ENCODE measurements around the gene CLNK.

DNA sequence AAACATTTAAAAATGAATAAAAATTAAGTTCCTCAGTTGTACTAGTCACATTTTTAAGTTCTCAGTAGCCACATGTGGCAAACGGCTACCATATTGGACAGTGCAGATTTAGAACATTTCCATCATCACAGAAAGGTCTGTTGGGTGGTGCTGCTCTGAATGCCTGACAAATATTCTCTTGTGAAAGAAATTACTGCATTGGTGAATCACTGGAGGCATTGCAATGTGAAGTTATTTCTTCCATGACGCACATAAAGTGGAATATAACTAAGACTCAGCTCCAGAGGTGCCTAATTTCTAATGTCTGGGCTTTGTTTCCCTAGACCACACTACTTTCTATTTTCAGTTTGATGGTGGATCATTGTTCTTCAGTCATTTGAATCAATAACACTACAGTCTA, 44.9 kb downstream of the CLNK start:
- TF ChIP-seq, protein P1, sequence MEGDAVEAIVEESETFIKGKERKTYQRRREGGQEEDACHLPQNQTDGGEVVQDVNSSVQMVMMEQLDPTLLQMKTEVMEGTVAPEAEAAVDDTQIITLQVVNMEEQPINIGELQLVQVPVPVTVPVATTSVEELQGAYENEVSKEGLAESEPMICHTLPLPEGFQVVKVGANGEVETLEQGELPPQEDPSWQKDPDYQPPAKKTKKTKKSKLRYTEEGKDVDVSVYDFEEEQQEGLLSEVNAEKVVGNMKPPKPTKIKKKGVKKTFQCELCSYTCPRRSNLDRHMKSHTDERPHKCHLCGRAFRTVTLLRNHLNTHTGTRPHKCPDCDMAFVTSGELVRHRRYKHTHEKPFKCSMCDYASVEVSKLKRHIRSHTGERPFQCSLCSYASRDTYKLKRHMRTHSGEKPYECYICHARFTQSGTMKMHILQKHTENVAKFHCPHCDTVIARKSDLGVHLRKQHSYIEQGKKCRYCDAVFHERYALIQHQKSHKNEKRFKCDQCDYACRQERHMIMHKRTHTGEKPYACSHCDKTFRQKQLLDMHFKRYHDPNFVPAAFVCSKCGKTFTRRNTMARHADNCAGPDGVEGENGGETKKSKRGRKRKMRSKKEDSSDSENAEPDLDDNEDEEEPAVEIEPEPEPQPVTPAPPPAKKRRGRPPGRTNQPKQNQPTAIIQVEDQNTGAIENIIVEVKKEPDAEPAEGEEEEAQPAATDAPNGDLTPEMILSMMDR (IDR thresholded peaks at IDR 0.05 in 2 of 3, conservative IDR thresholded peaks at IDR 0.05 in 1 of 3; ENCODE audit: borderline replicate concordance in 1 of 3, insufficient read depth in 1 of 3, low read depth in 2 of 3, low read length in 2 of 3), result no peak
- TF ChIP-seq POLR2A (IDR thresholded peaks at IDR 0.05; ENCODE audit: borderline replicate concordance, extremely low read depth, insufficient read depth, insufficient read length) (no peak), EZH2phosphoT487 (IDR thresholded peaks at IDR 0.05; ENCODE audit: borderline replicate concordance) (no peak), SP1 (IDR thresholded peaks at IDR 0.05; ENCODE audit: low read depth) (no peak), EZH2 (IDR thresholded peaks at IDR 0.05) (no peak), TCF7L2 (IDR thresholded peaks at IDR 0.05; ENCODE audit: borderline replicate concordance, extremely low read depth, insufficient read depth, insufficient read length) (no peak), POLR2AphosphoS5 (IDR thresholded peaks at IDR 0.05; ENCODE audit: low read depth, low read length) (no peak), JUND (IDR thresholded peaks at IDR 0.05) (no peak), SRF (IDR thresholded peaks at IDR 0.05; ENCODE audit: low read depth) (no peak), FOSL1 (IDR thresholded peaks at IDR 0.05; ENCODE audit: low read depth) (no peak)
- TF ChIP-seq, protein P2, sequence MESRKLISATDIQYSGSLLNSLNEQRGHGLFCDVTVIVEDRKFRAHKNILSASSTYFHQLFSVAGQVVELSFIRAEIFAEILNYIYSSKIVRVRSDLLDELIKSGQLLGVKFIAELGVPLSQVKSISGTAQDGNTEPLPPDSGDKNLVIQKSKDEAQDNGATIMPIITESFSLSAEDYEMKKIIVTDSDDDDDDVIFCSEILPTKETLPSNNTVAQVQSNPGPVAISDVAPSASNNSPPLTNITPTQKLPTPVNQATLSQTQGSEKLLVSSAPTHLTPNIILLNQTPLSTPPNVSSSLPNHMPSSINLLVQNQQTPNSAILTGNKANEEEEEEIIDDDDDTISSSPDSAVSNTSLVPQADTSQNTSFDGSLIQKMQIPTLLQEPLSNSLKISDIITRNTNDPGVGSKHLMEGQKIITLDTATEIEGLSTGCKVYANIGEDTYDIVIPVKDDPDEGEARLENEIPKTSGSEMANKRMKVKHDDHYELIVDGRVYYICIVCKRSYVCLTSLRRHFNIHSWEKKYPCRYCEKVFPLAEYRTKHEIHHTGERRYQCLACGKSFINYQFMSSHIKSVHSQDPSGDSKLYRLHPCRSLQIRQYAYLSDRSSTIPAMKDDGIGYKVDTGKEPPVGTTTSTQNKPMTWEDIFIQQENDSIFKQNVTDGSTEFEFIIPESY (IDR thresholded peaks at IDR 0.05; ENCODE audit: extremely low read depth, insufficient replicate concordance, low read length), result no peak
- TF ChIP-seq, protein P3, sequence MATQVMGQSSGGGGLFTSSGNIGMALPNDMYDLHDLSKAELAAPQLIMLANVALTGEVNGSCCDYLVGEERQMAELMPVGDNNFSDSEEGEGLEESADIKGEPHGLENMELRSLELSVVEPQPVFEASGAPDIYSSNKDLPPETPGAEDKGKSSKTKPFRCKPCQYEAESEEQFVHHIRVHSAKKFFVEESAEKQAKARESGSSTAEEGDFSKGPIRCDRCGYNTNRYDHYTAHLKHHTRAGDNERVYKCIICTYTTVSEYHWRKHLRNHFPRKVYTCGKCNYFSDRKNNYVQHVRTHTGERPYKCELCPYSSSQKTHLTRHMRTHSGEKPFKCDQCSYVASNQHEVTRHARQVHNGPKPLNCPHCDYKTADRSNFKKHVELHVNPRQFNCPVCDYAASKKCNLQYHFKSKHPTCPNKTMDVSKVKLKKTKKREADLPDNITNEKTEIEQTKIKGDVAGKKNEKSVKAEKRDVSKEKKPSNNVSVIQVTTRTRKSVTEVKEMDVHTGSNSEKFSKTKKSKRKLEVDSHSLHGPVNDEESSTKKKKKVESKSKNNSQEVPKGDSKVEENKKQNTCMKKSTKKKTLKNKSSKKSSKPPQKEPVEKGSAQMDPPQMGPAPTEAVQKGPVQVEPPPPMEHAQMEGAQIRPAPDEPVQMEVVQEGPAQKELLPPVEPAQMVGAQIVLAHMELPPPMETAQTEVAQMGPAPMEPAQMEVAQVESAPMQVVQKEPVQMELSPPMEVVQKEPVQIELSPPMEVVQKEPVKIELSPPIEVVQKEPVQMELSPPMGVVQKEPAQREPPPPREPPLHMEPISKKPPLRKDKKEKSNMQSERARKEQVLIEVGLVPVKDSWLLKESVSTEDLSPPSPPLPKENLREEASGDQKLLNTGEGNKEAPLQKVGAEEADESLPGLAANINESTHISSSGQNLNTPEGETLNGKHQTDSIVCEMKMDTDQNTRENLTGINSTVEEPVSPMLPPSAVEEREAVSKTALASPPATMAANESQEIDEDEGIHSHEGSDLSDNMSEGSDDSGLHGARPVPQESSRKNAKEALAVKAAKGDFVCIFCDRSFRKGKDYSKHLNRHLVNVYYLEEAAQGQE (IDR thresholded peaks at IDR 0.05; ENCODE audit: low read depth), result no peak

All from HCT116 (cell line).